ENCODE data around the gene NHP2. TPM values are rescaled to one million over a fixed set of nuclear protein-coding genes. Genes with fewer than 3 reads are reported as not detected.
A peak's percentile ranks its signal among the peaks of the same experiment; 100 is the strongest.

Gene NHP2
- total and polyA plus RNA-seq, 9 of the 15 experiments (the other 6 are each of a cell fraction or from before 2014, with no cell fraction given), result 52.8 to 622 (median 144) TPM

DNA sequence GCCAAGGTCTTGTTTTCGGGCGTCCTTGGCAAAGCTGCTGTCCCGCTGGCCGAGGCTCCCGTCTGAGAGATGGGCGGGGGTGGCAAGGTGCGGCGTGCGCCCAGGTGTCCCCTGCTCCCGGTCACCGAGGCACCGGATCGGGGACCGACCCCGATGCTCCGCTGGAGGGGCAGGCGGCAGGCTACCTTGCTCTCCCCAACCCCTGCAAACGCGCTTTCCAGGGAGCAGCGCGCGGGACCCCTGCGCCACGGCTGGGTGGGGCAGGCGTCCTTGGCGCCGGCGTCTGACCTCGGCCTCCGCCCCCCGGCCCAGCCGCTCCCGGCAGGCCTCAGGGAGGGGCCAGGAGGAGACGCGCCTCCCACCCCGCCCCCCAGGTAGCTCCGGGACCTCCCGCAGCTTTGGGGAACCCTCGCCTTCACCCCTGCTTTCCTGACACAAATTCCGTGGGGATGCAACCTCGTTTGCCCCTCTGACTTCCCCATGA lies 39.8 kb downstream of the NHP2 start (continued):
- TF ChIP-seq, protein P1, sequence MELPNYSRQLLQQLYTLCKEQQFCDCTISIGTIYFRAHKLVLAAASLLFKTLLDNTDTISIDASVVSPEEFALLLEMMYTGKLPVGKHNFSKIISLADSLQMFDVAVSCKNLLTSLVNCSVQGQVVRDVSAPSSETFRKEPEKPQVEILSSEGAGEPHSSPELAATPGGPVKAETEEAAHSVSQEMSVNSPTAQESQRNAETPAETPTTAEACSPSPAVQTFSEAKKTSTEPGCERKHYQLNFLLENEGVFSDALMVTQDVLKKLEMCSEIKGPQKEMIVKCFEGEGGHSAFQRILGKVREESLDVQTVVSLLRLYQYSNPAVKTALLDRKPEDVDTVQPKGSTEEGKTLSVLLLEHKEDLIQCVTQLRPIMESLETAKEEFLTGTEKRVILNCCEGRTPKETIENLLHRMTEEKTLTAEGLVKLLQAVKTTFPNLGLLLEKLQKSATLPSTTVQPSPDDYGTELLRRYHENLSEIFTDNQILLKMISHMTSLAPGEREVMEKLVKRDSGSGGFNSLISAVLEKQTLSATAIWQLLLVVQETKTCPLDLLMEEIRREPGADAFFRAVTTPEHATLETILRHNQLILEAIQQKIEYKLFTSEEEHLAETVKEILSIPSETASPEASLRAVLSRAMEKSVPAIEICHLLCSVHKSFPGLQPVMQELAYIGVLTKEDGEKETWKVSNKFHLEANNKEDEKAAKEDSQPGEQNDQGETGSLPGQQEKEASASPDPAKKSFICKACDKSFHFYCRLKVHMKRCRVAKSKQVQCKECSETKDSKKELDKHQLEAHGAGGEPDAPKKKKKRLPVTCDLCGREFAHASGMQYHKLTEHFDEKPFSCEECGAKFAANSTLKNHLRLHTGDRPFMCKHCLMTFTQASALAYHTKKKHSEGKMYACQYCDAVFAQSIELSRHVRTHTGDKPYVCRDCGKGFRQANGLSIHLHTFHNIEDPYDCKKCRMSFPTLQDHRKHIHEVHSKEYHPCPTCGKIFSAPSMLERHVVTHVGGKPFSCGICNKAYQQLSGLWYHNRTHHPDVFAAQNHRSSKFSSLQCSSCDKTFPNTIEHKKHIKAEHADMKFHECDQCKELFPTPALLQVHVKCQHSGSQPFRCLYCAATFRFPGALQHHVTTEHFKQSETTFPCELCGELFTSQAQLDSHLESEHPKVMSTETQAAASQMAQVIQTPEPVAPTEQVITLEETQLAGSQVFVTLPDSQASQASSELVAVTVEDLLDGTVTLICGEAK (IDR thresholded peaks at IDR 0.05), result peak; percentile 31; the same call in 1 of the 2 replicates
- TF ChIP-seq, protein P1 (CRISPR knock-in tag; IDR thresholded peaks at IDR 0.05), result no peak
- no peak for TF ChIP-seq RBM17 (IDR thresholded peaks at IDR 0.05; ENCODE audit: borderline replicate concordance, low read depth, low read length)
- TF ChIP-seq, protein P2, sequence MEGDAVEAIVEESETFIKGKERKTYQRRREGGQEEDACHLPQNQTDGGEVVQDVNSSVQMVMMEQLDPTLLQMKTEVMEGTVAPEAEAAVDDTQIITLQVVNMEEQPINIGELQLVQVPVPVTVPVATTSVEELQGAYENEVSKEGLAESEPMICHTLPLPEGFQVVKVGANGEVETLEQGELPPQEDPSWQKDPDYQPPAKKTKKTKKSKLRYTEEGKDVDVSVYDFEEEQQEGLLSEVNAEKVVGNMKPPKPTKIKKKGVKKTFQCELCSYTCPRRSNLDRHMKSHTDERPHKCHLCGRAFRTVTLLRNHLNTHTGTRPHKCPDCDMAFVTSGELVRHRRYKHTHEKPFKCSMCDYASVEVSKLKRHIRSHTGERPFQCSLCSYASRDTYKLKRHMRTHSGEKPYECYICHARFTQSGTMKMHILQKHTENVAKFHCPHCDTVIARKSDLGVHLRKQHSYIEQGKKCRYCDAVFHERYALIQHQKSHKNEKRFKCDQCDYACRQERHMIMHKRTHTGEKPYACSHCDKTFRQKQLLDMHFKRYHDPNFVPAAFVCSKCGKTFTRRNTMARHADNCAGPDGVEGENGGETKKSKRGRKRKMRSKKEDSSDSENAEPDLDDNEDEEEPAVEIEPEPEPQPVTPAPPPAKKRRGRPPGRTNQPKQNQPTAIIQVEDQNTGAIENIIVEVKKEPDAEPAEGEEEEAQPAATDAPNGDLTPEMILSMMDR (IDR thresholded peaks at IDR 0.05 in 2 of 3, conservative IDR thresholded peaks at IDR 0.05 in 1 of 3; ENCODE audit: insufficient read depth in 2 of 3, low read depth in 1 of 3, low read length in 3 of 3), result no peak
- TF ChIP-seq RBM14 (IDR thresholded peaks at IDR 0.05; ENCODE audit: borderline replicate concordance, insufficient read depth, low read depth, low read length), result no peak
- peak; percentile 7 for TF ChIP-seq GABPB1 (CRISPR knock-in tag; IDR thresholded peaks at IDR 0.05)
- TF ChIP-seq ZFX (CRISPR knock-in tag; IDR thresholded peaks at IDR 0.05), result 0 out of 2 replicates have a peak, but pooled peaks have one; percentile 13
- no peak for TF ChIP-seq KAT8 (IDR thresholded peaks at IDR 0.05; ENCODE audit: low read depth)
- TF ChIP-seq ZNF431 (CRISPR knock-in tag; IDR thresholded peaks at IDR 0.05), result 0 out of 2 replicates have a peak, but pooled peaks have one; percentile 5
- no peak for TF ChIP-seq NFXL1 (CRISPR knock-in tag; IDR thresholded peaks at IDR 0.05)
- peak; percentile 10 for TF ChIP-seq FIP1L1 (IDR thresholded peaks at IDR 0.05; ENCODE audit: low read depth, low read length, poor library complexity, severe bottlenecking)
- TF ChIP-seq ZBTB7A (IDR thresholded peaks at IDR 0.05; ENCODE audit: borderline replicate concordance, control insufficient read depth, low read depth, low read length), result peak; percentile 80; the same call in 1 of the 2 replicates

All from K562 (cell line).